VCaP (cell line): ENCODE data around the gene PLCB4.

Experiments used
- H3K27ac ChIP-seq: fragments of 450-650 bp; 2 replicates; pipeline ENCODE4 v1.5.1; 2017
- CTCF ChIP-seq: fragments of 450-650 bp; conservative IDR thresholded peaks from 2 replicates; pipeline ENCODE4 v1.5.1; 2017; ENCODE audit warnings: mild to moderate bottlenecking, moderate library complexity

Gene PLCB4

GRCh38 chr20:9204979-9205378, 136.1 kb downstream of the PLCB4 start:
- TF ChIP-seq CTCF: no peak
- H3K27ac ChIP-seq: no peak overlapping the region

DNA sequence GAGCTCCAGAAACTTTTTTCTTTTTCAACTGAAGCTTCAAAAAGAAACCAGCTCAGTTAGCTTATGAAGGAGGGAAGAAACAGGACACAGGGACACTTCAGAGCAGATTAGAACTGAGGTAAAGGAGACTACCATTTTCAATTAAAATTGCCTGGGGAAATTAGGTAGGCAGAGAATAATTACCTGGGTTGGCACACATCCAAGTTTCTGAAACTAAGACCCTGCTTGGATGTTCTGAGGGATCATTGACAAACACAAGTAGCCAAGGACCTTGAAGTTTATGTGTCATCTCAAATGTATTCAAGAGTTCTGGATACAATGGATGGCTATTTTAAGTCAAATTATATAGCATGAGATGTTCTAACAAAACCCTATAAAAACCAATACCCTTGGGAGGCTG, 137.6 kb downstream of the PLCB4 start:
- H3K27ac ChIP-seq: no peak overlapping the region
- no peak for TF ChIP-seq CTCF

DNA sequence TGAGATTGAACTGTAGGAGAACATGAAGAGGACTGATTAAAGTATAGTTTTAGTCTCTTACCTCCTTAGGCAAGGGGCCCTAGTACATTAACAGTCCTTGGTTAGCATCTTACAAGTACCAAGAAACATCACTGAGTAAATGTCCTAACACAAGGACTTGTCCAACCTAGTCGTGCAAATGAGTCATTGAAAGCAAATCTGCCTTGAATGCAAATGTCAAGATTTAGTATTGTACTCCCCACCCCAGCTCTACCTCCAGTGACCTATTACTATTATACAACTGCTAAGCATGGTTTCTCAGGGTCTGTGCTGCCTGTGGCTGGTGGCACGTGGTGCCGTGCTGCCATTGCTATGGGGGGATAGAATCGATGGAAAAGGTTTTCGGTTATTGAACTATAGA, 138.4 kb downstream of the PLCB4 start:
- no peak overlapping the region for H3K27ac ChIP-seq
- no peak for TF ChIP-seq CTCF

DNA sequence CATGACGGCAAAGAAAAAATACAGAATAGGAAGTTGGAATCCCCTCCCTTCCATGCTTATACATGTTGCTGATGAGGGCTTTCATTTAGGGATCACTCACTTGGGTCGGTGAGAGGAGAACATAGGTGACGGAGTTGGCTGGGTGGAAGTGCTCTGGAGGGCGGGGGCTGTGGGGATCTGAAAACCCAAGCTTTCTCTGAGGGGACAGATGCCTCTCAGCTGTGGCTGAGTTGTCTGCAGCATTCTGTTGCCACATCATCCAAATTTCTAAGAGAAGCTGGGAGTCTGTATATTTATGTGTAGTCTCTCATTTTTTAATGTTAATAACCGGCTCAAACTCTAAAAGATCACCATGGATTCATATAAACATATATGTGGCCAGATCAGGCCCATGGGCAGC, 141.5 kb downstream of the PLCB4 start:
- H3K27ac ChIP-seq: no peak overlapping the region
- no peak for TF ChIP-seq CTCF

DNA sequence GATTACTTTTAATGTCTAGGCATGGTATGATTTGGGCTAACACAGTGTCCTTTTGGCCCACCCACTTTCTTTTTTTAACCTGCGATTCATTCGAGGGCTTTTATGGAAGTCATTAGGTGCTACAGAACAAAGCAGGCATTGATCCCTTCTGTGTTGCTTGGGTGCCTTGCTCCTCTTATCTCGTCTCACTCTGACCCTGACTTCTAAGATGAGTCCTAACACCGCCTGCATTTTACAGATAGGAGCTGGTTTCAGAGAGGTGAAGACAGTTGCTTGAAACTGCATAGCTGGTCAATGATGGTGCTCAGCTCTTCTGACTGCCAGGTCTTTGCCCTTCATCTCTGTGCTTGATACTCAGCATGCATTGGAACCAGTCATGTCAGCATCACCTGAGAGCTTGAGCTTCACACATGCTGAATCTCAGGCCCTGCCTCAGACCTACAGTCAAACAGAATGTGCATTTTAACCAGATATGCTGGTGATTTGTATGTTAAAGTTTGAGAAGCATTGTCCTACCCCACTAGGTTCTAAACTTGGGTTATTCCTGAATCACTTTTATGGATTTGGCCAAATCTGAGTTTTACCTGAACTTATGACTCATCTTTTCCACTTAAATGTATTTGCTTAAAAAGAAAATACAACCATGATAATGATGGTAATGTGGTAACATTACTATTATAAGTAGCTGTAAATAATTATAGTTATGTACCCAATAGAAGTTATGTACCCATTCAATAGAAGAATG, 142.3 kb downstream of the PLCB4 start:
- no peak overlapping the region for H3K27ac ChIP-seq
- TF ChIP-seq CTCF: no peak

DNA sequence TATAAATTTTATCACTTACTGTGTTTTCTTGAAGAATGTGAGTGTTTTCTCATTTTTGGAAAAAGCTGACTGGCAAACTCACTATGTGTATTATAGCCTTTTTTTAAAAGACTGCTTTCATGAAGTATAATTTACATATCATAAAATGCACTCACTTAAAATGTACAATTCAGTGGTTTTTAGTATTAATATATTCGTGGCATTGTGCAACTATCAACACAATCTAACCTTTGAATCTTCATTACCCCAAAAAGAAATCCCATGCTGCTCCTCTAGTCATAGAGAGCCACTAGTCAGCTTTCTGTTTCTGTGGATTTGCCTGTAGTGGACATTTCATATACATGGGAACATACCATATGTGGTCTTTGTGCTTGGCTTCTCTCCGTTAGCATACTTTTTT, 143.8 kb downstream of the PLCB4 start:
- no peak overlapping the region for H3K27ac ChIP-seq
- TF ChIP-seq CTCF: no peak

DNA sequence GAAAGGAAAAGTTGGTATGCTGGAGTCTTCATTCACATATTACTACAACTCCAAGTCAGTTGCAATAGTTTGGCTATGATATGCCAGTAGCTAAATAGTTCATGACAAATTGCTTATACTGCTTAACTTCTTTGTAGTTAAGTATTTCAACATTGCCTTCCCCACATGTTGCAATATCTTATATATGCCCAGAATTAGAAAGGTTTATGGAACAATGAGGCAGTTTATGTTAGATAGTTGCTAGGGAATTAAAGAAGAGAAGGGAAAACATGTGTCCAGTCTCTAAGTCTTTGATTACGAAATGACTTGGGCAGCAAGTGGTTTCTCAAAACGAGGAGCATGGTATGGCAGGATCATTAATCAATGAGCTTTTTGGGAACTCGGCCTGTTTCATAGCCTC, 145.8 kb downstream of the PLCB4 start:
- no peak for TF ChIP-seq CTCF
- no peak overlapping the region for H3K27ac ChIP-seq
